IPS-18c (cell line): Measurements from ENCODE around the gene PGLYRP2.

ENCODE experiments used
- H3K4me3 ChIP-seq: 2 replicates; pipeline ENCODE4 v1.7.0; 2013; ENCODE audit warnings: low read depth, mild to moderate bottlenecking, low read length, moderate library complexity; ENCODE audit not compliant: insufficient read depth
- H3K9me3 ChIP-seq: one replicate; pipeline ENCODE4 v1.6.1; 2013; ENCODE audit warnings: mild to moderate bottlenecking, low read length, moderate library complexity; ENCODE audit not compliant: control insufficient read depth, insufficient read depth

Gene PGLYRP2

DNA sequence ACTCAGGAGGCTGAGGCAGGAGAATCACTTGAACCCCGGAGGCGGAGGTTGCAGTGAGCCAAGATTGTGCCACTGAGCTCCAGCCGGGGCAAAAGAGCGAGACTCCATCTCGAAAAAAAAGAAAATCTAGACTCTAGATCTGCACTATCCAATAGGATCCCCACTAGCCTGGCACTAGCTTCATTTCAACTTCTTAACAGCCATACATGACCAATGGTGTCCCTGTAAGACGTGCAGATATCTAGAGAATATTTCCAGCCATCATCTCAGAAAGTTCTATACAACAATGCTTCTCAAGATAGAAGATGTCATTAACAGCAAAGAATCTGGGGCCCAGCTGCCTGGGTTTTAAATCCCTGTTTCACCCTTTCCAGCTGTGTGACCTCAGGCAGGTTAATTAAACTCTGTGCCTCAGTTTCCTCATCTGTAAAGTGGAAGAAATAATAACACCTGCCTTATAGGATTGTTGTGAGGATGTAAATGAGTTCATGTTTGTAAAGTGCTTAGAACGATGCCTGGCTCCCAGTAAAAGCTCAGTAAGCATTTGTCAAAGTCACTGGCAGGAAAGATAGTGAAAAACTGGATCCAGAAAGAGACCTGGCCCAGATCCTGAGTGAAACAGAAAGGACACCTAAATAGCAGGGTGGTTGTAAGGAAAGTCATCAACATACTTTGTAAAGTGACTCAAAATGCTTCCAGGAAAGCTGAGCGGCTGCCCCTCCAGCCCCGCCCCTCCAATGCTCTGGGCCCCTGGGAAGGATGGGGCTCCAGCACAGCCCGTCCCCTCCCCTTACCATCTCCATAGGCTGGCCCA is 43.1 kb downstream of the PGLYRP2 start:
- no peak overlapping the region for H3K4me3 ChIP-seq
- no peaks in the 10 kb centered on the region for H3K9me3 ChIP-seq

DNA sequence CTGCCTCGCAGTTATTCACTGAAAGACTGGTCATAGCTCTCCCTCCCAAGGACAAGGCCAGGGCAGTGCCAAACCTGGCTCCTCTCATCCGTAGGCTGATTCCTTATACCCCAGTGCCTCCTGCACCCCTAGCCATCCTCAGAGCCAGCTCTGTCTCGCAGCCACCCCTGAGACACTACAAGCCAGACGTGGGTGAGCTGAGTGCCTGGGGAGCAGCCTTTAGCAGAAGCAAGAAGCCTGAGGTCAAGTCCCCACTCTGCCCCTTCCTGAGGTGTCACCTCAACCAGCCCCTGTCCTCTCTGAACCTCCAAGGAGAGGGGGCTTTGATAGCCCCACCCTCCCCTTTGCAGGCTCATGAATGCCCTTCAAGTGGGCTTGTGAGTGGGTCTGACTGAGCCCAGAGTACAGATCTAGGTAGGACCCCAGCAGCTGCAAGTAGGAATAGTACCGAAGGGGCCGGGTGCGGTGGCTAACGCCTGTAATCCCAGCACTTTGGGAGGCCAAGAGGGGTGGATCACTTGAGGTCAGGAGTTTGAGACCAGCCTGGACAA is 45.7 kb downstream of the PGLYRP2 start:
- peak overlapping the region; percentile 90 for H3K4me3 ChIP-seq

DNA sequence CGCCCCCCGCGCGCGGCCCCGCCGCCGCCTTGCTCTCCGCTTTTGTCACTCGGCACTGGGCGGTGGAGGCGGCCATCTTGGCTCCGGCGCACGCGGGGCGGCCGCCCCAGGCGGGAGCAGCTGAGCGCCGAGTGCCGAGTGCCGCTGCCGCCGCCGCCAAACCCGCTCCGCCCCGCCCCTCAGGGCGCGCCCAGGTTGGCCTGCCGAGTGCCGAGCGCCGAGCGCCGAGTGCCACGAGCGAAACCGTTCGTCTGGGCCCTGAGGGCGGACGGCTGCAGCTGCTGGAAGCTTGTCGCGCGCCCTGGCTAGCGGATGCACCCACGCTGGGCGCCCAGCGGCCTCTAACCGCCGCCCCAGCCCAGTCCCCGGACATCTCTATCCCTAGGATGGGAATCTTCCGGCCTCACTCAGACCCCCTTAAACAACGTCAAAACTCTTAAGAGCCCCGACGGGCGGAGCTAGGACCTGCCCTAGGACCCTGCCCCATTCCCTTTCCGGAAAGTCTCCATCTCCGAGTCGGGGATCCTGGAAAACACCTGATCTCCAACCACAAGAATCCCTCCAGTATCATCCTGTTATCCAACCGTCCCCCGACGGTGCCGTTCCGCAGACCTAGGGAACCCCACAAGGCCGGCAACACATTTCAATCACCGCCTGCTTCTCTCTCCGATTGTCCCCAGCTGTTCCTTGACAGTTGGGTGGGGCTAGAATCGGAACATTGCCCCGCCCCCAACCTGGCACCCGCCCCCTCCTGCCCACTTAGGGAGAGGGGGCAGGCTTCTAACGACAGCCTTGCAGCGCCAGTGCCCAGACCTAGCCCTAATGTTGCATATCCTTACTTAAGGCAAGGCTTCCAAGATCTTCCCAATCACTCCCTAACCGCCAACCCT is 46.4 kb downstream of the PGLYRP2 start:
- Histone ChIP-seq H3K9me3 (no peaks in the 10 kb centered on the region), H3K4me3 (peak overlapping the region; percentile 90)

More for the DNA sequence above, 45.7 kb downstream of the PGLYRP2 start:
- no peaks in the 10 kb centered on the region for H3K9me3 ChIP-seq

DNA sequence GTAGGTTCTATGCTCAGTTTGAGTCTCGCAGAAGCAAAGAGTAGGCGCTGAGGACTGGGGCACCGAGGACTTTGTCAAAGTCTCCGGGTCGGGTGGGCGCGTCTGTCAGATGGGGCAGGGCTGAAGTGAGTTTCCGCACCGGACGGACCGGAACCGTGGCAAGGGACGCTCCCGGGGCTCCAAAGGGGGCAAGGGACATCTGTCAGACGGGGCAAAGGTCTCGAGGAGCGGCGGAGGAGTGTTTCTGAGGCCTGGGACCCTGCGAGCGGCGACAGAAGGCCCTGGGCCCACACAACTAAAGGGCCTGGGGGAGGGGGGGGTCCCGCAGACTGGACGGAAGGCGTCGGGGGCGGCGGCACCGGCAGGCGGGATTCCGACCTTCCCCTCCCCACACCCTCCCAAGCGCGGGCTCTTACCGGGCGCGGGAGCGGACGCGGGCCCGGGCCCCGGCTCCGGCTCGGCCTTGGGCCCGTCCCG is 47.2 kb downstream of the PGLYRP2 start:
- Histone ChIP-seq H3K9me3 (no peaks in the 10 kb centered on the region), H3K4me3 (peak overlapping the region; percentile 87)

DNA sequence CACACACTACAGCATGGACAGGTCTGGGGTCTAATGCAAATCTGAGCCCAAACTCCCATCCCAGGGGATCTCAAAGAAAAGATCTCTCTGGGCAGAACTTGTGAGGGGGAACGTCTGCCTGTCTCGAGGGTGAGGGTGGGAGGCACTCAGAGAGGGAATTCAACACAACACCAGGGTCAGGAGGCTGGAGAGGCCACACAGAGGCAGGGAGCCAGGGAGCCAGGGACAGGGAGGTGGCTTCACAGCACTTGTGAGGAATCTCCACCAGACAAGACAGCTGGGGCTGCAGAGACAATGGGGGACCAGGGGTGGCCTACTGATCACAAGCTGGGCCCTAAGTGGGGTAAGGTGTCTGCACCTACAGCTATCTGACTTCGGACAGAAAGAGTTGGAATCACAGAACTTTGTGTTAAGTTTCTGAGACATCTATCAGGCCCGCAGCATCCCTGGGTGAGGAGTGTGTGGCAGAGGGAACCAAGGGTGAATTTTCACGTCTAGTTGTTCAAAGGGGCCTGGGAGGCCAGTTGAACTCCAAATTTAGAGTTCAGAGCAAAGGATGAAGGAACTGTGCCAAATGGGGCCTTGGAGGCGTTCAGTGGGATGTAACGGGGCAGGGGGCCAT is 47.8 kb downstream of the PGLYRP2 start:
- H3K9me3 ChIP-seq: no peaks in the 10 kb centered on the region
- peak overlapping the region; percentile 87 for H3K4me3 ChIP-seq

DNA sequence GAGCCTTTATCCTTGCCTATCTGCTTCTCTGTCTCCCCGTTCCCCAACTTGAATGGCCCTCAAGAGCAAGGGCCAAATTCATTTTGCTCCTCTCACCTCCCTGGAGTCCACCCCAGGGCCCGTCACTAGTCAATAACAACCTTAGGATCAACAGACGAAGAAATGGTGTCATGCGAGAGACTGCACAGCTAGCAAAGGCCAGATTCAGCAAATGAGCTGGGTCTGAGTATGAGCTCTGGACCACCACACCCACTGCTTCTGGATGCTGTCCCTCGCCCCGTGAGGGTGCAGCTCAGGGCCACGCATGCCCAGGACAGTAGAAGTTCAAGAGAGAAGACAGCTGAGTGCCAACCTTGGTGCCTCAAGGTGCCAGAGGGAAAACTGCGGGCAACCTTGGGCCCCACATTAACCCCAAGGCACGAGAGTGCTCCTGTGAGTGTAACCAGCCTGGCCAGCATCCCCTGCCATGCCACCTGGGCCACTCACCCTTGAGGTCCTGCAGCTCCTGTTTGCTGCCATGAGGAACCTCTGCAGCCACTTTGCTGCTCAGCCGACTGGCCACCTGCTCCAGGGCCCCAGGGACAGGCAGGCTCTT is 48.7 kb downstream of the PGLYRP2 start:
- Histone ChIP-seq H3K4me3 (no peak overlapping the region), H3K9me3 (no peaks in the 10 kb centered on the region)

DNA sequence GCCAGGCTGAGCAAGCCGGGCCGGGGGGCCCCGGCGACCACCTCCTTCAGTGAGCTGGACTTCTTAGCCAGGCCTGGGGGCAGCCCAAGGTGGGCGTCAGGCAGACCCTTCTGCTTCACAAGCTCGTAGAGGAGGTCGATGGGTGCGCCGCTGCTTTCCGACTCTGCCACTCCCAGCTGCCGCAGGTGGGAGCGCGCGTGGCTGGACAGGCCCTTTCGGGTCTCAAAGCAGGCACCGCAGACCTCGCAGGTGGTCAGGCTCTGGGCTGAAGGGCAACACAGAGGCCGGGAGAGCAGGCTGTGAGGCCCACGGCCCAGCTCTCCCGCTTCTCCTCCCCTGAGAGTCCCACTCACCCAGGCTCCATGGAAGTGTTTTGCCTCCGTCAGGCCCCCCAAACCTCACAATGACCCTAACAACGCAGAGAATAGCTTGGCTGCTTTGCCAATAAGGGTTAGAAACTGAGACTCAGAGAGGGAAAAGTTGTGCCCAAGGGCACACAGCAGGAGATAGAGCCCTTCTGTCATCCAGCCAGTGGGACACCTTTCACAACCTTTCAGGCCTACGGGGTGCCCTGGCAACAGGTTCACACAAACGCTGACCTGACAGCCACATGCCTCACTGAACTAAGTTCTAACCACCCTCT is 49.4 kb downstream of the PGLYRP2 start:
- Histone ChIP-seq H3K4me3 (no peak overlapping the region), H3K9me3 (no peaks in the 10 kb centered on the region)

DNA sequence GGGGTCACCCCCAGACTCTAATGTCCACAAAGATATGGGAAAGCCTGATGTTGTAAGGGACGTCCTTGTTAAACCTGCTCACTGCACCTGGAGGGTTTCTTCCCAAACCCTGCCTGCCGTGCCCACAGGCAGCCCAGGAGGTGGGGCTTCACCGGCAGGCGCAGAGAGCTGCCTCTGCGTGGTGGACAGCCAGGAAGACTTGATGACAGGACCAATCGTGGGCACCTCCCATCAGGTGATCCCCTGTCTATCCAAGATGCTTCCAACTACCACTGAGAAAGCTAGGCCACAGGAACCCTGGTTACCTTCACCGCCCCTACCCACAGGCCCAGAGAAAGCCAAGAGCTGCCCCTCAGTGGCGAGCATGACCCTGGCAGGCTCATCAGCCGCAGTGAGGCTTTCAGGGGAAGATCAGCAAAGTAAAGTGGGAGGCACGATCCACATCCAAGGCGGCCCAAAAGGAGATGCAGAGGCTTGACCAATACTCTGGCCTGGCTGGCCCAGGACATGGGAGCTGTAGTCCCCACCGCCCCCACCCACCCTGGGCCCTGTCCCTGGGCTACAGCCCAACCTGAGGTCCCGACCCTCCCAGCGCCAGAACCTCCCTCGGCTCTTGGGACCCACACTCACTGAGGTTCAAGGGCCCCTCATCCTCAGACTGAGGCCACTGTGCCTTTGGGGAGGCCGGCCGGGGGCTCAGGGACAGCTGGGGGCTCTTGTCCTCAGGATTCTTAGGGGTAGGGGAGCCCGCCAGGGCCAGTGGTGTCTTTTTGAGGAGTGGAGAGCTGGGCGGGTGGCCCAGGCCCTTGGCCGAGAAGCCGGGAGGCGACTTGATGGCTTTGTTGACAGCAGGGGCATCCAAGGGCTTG is 50.1 kb downstream of the PGLYRP2 start:
- no peak overlapping the region for H3K4me3 ChIP-seq
- no peaks in the 10 kb centered on the region for H3K9me3 ChIP-seq

DNA sequence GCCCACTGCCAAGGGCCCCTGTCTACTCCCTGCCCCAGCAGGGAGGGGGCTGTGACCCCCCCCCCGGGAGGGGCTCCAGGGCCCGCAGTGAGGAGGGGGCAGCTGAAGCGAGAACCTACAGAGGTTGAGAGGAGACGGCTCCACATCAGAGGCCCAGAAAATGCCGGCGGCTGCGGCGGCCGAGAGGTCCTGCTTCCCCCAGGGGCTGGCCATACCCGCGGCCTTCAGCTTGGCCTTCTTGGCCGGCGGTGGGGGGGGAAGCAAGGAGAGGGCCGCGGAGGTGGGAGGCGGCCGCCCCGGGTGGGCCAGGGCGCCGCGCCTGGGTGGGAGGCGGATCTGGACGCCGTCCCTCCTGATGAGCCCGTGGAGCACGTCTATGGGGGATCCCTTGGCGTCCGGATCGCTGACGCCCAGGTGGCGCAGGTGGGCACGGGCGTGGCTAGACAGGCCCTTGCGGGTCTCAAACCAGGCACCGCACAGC is 51.3 kb downstream of the PGLYRP2 start:
- H3K9me3 ChIP-seq: peaks cover 3% of the 10 kb centered on the region

DNA sequence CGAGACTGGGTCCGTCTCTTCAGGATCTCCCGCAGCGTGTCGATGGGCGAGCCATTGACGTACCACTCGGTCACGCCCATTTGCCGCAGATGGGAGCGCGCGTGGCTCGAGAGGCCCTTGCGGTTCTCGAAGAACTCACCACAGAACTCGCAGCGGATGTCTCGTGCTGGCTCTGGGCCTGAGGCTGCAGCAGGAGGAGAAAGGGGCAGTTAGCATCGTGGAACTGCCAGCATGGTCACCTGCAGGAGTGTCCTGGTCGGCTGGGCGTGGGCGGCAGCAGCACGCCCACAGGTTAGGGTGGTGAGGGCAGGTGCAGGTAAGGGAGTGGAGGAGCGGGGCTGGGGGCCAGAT is 52.0 kb downstream of the PGLYRP2 start:
- H3K9me3 ChIP-seq: peaks cover 5% of the 10 kb centered on the region

More for the DNA sequence above, 51.3 kb downstream of the PGLYRP2 start:
- no peak overlapping the region for H3K4me3 ChIP-seq

DNA sequence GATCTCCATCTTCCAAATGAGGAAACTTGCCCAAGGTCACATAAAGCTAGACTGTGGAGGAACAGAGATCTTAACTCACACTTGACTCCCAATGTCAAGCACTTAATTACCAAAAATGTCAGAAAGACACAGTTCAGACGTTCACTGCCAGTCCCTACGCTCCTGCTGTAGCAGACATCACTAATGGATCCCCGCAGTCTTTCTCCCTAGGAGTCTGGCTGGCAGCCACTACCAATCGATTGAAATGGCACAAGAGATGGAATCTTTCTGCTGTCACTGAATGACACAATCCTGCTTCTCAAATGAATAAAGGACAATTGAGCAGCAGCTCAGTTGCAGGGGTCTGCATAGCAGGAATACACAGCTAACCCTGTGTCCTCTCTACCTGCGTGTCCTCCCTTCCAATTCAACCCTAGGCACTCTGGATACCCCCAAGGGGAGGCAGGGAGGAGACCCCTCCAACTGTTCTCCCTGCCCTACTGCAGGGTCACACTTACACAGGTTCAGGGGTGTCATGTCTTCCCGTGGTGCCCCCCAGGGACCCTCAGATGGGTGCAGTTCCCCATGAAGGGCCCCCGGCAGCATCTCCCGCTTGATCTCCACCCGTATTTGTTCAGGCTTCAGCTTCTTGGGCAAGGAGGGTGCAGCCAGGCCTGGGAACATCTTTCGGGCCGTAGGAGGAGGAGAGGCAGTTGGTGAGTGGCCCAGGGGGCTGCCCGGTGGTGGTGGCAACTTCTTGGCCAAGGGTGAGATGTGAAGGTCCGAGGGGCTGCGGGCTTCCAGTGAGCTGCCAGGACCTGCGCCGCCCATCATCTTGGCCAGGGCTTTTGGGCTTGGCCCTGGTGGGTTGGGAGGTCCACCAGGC is 52.6 kb downstream of the PGLYRP2 start:
- H3K9me3 ChIP-seq: peaks cover 5% of the 10 kb centered on the region
- H3K4me3 ChIP-seq: no peak overlapping the region

More for the DNA sequence above, 52.0 kb downstream of the PGLYRP2 start:
- no peak overlapping the region for H3K4me3 ChIP-seq

DNA sequence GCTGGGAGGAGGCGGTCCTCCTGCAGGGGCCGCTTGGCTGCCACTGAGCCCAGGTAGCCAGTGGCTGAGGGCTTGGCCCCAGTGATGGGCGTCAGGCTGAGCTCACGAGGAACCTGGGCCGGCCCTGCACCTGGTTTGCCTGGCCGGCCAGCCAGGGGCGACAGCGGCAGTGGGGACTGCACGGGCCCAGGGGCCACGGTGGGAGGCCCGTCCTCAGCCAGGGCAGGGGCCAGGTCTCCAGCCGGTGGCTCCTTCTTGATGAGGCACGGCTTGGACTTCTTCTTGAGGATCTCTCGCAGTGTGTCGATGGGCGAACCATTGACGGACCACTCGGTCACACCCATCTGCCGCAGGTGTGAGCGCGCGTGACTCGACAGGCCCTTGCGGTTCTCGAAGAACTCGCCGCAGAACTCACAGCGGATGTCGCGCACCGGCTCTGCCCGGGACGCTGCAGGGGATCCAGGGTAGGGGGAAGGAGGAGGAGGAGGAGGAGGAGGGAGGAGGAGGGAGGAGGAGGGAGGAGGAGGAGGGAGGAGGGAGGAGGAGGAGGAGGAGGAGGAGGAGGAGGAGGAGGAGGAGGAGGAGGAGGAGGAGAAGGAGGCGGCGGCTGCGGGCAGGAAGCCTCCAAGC is 53.9 kb downstream of the PGLYRP2 start:
- peaks cover 5% of the 10 kb centered on the region for H3K9me3 ChIP-seq
- H3K4me3 ChIP-seq: no peak overlapping the region

DNA sequence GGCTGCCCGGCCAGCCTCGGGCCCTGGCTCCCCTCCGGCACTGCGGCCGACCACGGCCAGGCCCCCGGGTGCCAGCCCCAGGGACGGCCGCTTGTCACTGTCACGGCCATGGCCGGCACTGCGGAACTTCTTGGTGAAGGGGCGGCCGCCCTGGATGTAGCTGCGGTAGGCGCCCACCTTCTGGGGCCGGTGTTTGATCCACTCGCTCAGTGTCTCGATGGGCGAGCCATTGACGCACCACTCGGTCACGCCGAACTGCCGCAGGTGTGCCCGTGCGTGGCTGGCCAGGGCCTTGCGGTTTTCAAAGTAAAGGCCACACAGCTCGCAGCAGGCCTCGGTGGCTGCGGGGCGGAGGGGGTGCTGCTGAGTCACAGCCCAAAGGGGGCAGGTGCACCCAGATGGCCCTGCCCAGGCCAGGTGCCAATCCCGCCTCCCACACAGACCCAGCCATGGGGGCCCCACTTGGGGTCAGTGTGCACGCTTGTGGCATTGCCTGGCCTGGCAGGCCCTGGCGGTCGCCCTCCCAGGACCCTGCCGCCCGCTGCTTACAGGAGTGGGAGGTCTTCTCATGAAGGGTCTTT is 54.5 kb downstream of the PGLYRP2 start:
- Histone ChIP-seq H3K4me3 (no peak overlapping the region), H3K9me3 (peaks cover 5% of the 10 kb centered on the region)

DNA sequence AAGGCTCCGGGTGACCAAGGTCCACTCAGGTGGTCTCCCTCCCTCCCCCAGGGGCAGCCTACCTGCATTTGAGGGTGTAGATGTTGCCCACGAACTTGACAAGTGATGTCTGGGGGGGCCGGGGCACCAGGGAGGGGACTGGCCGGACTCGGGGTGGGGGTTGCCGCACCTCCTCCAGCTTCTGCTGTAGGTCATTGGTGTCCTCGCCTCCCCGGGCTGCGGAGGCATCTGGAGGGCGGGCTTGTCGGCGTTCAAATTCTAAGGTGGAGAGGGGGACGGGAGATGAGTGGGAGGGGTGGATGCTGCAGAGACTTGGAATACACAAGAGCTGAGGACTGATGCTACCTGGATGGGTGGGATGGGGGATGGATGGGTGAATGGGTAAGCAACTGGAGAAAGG is 55.2 kb downstream of the PGLYRP2 start:
- H3K9me3 ChIP-seq: peaks cover 5% of the 10 kb centered on the region
- no peak overlapping the region for H3K4me3 ChIP-seq
